Spleen (tissue), 7 donors: ENCODE measurements around the gene IL17C.

ENCODE experiments used
- CTCF ChIP-seq, 11 experiments: fragments of 200-600 bp in 7 of 11; fragments of 450-650 bp in 4 of 11; sonication (generic) in 4 of 11; IDR thresholded peaks in 8 of 11; conservative IDR thresholded peaks in 3 of 11; 1 replicate in 7 of 11; 2 replicates in 4 of 11; pipeline versions ENCODE4 v1.4.0 to v1.8.0; 2016 to 2021; ENCODE audit warnings: antibody characterized with exemption in 11 of 11, inconsistent platforms in 4 of 11, mild to moderate bottlenecking in 1 of 11
- POLR2A ChIP-seq, 3 donors: fragments of 450-650 bp; IDR thresholded peaks; one replicate each; pipeline ENCODE4 v1.5.1; 2017; ENCODE audit warnings: antibody characterized with exemption in 3 of 3, mild to moderate bottlenecking in 1 of 3
- donor health status: DM: no; HTN: no; CAD: no; lungs with moderate emphysema.
- donor health status: DM: no; HTN: no; CAD: no.
- donor health status: DM: no; HTN: no; CAD: no.

- TF ChIP-seq CTCF (IDR thresholded peaks at IDR 0.05 in 8 of 11, conservative IDR thresholded peaks at IDR 0.05 in 3 of 11) (no peak), POLR2A (IDR thresholded peaks at IDR 0.05) (no peak)
Measured at GRCh38 chr16:88597856-88598491, 40.4 kb upstream of the IL17C start.
